ENCODE measurements around the gene LMX1A.

Gene LMX1A

DNA sequence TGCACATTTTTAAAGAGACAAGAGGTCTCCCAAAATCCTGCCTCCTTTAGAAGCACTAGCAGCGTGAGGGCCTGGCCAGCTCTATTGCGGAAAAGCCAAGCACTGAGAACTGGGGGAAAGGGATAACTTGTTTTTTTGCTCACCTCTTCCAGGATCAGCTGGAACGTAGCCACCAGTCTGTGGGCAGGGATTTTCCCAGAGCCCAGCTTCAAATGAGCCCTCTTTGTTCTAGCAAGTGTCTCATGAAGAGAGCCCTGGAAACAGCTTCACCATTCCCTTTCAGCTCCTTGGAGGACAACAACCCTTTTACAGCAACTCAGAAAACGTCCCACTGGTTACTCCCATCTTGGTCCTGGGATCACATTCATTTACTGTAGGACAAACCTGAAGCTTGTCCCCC, 195.4 kb downstream of the LMX1A start:
- DNase-seq (ENCODE audit: low read depth): no peak

DNA sequence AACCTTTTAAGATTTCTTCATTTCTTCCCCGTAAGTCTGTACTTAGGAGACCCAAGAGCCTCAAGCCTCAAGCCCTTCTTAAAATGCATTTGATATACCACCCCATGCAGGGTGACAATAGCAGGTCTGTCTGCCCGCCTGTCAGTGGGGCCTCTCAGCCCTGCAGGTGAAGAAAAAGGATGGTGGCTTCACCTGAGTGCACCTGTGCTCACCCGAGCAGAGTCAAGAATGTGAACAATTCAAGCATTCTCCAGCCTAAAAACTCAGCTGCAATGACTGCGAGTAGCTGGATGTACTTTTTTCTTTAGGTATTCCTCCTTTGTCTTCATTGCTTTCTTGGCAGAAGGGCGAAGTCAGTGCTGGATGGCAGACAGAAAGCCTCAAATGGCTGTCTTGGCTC, 203.3 kb downstream of the LMX1A start:
- no peak for DNase-seq (ENCODE audit: low read depth)

DNA sequence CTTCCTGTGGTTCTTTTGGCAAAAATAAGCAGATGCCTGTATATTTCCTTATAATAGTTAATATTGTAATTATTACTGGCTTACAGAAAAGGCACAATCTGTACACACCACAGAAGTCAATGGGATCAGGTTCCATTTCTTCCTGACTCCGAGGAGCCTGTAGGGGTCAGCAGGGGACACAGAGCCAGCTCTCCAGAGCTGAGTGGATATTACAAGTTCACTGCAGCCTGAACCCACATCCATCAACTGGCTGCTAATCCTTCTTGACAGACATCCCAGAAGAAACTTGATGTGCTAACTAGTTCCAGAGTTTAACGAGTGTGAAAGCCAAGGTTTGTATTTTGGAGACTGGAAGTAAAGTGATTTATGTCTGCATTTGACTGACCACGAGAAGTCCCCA, 203.8 kb downstream of the LMX1A start:
- no peak for DNase-seq (ENCODE audit: low read depth)

DNA sequence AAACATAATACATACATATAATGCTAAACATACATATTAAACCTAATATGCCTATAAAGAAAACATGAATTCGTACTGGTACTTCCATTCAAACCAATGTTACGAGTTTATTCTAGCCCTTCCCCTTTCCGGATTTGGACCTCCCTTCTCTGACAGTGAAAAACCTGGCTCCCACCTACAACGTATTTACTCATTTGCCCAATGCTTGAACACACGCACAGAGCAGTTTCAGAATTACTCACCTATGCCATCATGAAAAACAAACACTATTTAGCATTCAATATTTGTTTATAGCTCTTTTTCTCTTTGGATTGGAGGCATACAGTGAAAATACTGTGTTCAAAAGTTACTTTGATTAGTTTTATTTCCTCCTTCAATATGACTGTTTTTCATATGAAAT, 204.4 kb downstream of the LMX1A start:
- no peak for DNase-seq (ENCODE audit: low read depth)
